Measurements from ENCODE around the gene LAPTM5. TPM values are rescaled to one million over a fixed set of nuclear protein-coding genes. Genes with fewer than 3 reads are reported as not detected.

Gene LAPTM5
- total and polyA plus RNA-seq, 5 donors from 2014 or later: 552 to 687 (median 589) TPM

DNA sequence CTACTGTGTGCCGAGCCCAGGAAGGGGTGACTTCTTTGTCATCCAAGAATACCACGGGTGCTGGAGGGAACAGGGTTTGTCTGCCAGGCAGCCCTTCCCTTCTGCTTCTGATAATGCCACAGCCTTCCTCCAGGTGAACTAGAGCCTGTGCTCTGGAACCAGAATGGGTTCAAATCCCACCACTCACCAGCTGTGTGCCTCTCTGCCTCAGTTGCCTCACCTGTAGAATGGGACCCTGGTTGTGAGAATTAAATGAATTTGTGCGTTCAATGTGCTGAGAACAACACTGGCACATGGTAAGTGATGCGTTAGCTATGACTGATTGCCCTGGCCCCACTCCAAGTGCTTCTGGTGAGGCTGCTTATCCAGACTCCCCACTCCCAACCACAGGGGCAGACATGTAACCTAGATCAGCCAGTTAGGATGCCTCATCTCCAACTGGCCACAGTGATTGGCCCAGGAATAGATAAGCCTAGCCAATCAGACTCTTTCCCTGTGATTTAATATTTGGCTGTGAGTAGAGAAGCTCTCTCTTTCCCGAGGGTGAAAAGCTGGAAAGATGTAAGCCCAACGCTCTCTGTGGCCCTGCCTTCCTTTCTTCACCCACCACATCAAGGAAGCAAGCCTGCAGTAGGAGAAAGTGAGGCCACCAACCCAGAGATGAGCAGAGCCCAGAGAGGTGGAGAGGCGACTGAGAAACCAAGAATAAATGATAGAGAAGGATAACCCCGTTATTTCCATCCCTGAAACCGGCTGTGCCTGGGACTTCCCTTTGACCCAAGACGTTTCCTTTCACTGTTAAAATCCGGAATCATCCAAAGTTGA lies 20.8 kb upstream of the LAPTM5 start:
- H3K27me3 ChIP-seq (ENCODE audit: control insufficient read depth, insufficient read depth, low read length): no peaks in the 10 kb centered on the region
- ATAC-seq (ENCODE audit: low read depth in 2 of 2): no peak
- H3K9me3 Mint-ChIP-seq: no peaks in the 10 kb centered on the region
- peaks cover 13% of the 10 kb centered on the region for H3K4me1 ChIP-seq (ENCODE audit: control insufficient read depth, insufficient read depth, low read length, poor library complexity, severe bottlenecking)
- H3K4me3 ChIP-seq (ENCODE audit: low read depth, low read length): no peak overlapping the region
- H3K4me3 Mint-ChIP-seq: no peak overlapping the region
- no peak for DNase-seq
- peaks cover 0 to 19% (median under 1%) of the 10 kb centered on the region in 4 donors for H3K4me1 Mint-ChIP-seq
- no peaks in the 10 kb centered on the region for H3K36me3 Mint-ChIP-seq
- H3K9me3 ChIP-seq (ENCODE audit: control insufficient read depth in 2 of 2, low read length in 2 of 2): no peaks in the 10 kb centered on the region
- peaks cover 8% of the 10 kb centered on the region for H3K27me3 Mint-ChIP-seq
- no peaks in the 10 kb centered on the region for H3K36me3 ChIP-seq (ENCODE audit: control insufficient read depth, insufficient read depth, low read length)
- H3K27ac Mint-ChIP-seq: no peak overlapping the region
- no peak overlapping the region for H3K27ac ChIP-seq (ENCODE audit: insufficient read depth, low read length, poor library complexity, severe bottlenecking)

DNA sequence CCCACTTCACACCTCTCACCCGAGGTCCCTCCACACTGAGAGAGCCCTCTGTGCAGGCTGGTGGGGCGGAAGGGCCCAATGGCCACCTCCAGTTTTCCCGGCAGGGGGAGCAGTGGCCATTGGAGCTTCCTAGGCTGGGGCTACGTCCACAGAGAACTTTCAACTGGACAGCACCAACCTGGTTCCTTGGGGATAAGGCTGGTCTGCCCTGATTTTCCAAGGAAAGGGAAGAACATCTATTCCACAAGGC lies 20.3 kb upstream of the LAPTM5 start:
- Mint-ChIP-seq H3K4me3 (no peak overlapping the region), H3K27ac (no peak overlapping the region), H3K27me3 (peaks cover 5% of the 10 kb centered on the region)

DNA sequence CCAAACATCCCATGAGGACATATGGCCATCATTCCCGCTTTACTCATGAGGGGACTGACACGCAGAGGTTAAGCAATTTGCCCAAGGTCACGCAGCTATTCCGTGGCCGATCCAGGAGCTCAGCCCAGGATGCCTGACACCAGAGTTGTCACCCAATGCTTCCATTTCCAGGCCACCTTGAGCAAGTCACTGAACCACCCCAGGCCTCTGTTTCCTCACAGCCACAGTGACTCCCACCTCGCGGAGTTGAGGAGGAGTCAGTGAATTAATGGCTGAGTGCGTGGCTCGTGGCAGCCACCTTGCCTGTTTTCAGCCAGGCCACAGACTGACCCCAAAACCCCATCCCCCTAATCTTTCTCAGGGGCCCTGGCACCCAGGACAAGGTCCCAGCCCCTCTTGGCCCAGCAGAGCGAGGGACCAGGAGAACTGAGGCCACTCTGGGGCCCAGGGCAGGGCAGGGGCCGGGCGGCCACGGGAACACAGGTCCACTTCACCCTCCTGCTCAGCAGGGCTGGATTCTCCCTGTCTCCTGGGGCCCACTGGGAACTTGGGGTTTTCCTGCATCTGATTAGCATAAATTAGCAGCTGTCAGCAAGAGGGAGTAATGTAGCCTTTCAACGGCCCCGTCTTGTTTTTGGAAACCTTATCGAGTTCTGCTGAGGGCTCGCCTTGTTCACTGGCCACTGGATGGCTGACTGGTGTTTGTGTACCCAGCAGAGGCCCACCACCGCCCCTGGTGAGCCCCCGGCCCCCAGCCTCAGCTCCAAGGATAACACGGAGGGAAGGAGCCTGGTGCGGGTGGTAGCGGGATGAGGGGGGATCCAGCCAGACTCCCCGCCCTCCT lies 19.7 kb upstream of the LAPTM5 start:
- Mint-ChIP-seq H3K27ac (no peak overlapping the region), H3K36me3 (no peaks in the 10 kb centered on the region), H3K9me3 (no peaks in the 10 kb centered on the region), H3K27me3 (peaks cover 5% of the 10 kb centered on the region), H3K4me3 (no peak overlapping the region), H3K4me1 (peaks cover 0 to 13% (median 0%) of the 10 kb centered on the region in 4 donors)
- Histone ChIP-seq H3K4me3 (ENCODE audit: low read depth, low read length) (no peak overlapping the region), H3K9me3 (ENCODE audit: control insufficient read depth in 2 of 2, low read length in 2 of 2) (no peaks in the 10 kb centered on the region), H3K4me1 (ENCODE audit: control insufficient read depth, insufficient read depth, low read length, poor library complexity, severe bottlenecking) (peaks cover 7% of the 10 kb centered on the region), H3K27ac (ENCODE audit: insufficient read depth, low read length, poor library complexity, severe bottlenecking) (no peak overlapping the region), H3K36me3 (ENCODE audit: control insufficient read depth, insufficient read depth, low read length) (no peaks in the 10 kb centered on the region), H3K27me3 (ENCODE audit: control insufficient read depth, insufficient read depth, low read length) (no peaks in the 10 kb centered on the region)
- no peak for ATAC-seq (ENCODE audit: low read depth in 2 of 2)
- no peak for DNase-seq

More for the DNA sequence above, 20.3 kb upstream of the LAPTM5 start:
- Histone ChIP-seq H3K27me3 (ENCODE audit: control insufficient read depth, insufficient read depth, low read length) (no peaks in the 10 kb centered on the region), H3K4me3 (ENCODE audit: low read depth, low read length) (no peak overlapping the region), H3K9me3 (ENCODE audit: control insufficient read depth in 2 of 2, low read length in 2 of 2) (no peaks in the 10 kb centered on the region), H3K4me1 (ENCODE audit: control insufficient read depth, insufficient read depth, low read length, poor library complexity, severe bottlenecking) (peaks cover 12% of the 10 kb centered on the region), H3K27ac (ENCODE audit: insufficient read depth, low read length, poor library complexity, severe bottlenecking) (no peak overlapping the region), H3K36me3 (ENCODE audit: control insufficient read depth, insufficient read depth, low read length) (no peaks in the 10 kb centered on the region)
- Mint-ChIP-seq H3K36me3 (no peaks in the 10 kb centered on the region), H3K9me3 (no peaks in the 10 kb centered on the region), H3K4me1 (peaks cover 0 to 18% (median 0%) of the 10 kb centered on the region in 4 donors)
- DNase-seq (no peak), ATAC-seq (ENCODE audit: low read depth in 2 of 2) (no peak)

DNA sequence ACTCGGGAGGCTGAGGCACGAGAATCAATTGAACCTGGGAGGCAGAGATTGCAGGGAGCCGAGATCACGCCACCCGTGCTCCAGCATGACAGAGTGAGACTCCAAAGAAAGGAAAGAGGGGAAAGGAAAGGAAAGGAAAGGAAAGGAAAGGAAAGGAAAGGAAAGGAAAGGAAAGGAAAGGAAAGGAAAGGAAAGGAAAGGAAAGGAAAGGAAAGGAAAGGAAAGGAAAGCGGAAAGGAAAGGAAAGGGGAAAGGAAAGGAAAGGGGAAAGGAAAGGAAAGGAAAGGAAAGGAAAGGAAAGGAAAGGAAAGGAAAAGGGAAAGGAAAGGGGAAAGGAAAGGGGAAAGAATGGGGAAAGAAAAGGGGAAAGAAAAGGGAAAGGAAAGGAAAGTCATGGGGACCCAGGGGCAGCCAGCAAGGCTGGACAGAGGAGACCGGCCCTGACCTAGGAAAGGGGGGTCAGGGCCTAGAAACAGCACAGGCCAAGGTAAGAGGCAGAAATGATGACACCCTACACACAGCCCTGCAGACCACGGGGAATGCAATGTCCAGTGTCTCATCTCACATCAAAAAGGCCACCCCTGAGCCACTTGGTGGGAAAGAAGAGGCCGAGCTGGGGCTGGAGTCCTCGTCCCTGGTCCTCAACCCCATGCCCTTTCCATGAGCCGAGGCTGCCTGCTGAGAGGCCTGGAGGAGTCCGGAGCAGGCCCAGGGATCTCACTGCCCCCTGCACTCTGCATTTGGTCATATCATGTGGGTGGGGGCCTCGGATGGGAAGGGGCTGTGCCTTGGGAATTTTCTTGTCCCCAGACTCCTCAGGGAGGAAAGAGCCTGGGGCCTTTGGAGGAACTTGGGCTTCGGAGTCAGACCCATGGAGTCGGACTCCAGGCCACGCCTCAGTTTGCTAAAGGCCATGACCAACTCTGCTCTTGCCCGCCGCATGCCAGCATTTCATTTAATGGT lies 18.8 kb upstream of the LAPTM5 start:
- Histone ChIP-seq H3K4me3 (ENCODE audit: low read depth, low read length) (no peak overlapping the region), H3K27ac (ENCODE audit: insufficient read depth, low read length, poor library complexity, severe bottlenecking) (no peak overlapping the region), H3K4me1 (ENCODE audit: control insufficient read depth, insufficient read depth, low read length, poor library complexity, severe bottlenecking) (peaks cover 7% of the 10 kb centered on the region), H3K36me3 (ENCODE audit: control insufficient read depth, insufficient read depth, low read length) (no peaks in the 10 kb centered on the region), H3K9me3 (ENCODE audit: control insufficient read depth in 2 of 2, low read length in 2 of 2) (no peaks in the 10 kb centered on the region), H3K27me3 (ENCODE audit: control insufficient read depth, insufficient read depth, low read length) (no peaks in the 10 kb centered on the region)
- peaks cover 5% of the 10 kb centered on the region for H3K27me3 Mint-ChIP-seq
- H3K36me3 Mint-ChIP-seq: no peaks in the 10 kb centered on the region
- H3K27ac Mint-ChIP-seq: no peak overlapping the region
- ATAC-seq (ENCODE audit: low read depth in 2 of 2): no peak
- no peak overlapping the region for H3K4me3 Mint-ChIP-seq
- DNase-seq: no peak
- H3K9me3 Mint-ChIP-seq: no peaks in the 10 kb centered on the region
- H3K4me1 Mint-ChIP-seq: peaks cover 0 to 13% (median 0%) of the 10 kb centered on the region in 4 donors

DNA sequence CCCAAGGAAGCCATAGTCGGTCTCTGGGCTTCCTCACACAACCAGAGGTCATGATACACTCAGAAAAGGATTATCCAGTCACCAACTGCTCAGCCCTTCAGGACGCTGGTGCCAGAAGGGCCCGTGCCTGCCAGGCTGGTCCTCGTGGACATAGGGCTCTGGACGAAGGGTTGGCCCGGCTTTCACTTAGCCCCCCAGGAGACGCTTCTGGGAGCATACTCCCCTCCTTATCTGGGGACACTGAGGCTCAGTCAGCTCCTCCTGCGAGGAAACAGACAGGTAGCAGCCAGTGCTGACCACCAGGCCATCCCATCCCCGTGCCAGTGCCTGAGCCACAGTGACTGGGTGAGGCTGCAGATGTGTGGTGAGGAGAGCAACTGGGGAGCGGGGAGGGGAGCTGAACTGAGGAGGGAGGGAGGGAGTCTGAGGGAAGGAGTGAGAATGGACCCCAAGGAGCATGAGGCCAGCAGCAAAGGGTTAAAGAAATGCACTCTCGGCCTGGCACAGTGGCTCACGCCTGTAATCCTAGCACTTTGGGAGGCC lies 17.9 kb upstream of the LAPTM5 start:
- no peak overlapping the region for H3K4me3 ChIP-seq (ENCODE audit: low read depth, low read length)
- no peaks in the 10 kb centered on the region for H3K36me3 ChIP-seq (ENCODE audit: control insufficient read depth, insufficient read depth, low read length)
- H3K9me3 ChIP-seq (ENCODE audit: control insufficient read depth in 2 of 2, low read length in 2 of 2): no peaks in the 10 kb centered on the region
- Mint-ChIP-seq H3K27me3 (peaks cover 5% of the 10 kb centered on the region), H3K4me3 (no peak overlapping the region), H3K9me3 (no peaks in the 10 kb centered on the region), H3K4me1 (peaks cover 0 to 13% (median 0%) of the 10 kb centered on the region in 4 donors), H3K36me3 (no peaks in the 10 kb centered on the region), H3K27ac (no peak overlapping the region)
- H3K27ac ChIP-seq (ENCODE audit: insufficient read depth, low read length, poor library complexity, severe bottlenecking): no peak overlapping the region
- DNase-seq (no peak), ATAC-seq (ENCODE audit: low read depth in 2 of 2) (no peak)
- peaks cover 7% of the 10 kb centered on the region for H3K4me1 ChIP-seq (ENCODE audit: control insufficient read depth, insufficient read depth, low read length, poor library complexity, severe bottlenecking)
- no peaks in the 10 kb centered on the region for H3K27me3 ChIP-seq (ENCODE audit: control insufficient read depth, insufficient read depth, low read length)

DNA sequence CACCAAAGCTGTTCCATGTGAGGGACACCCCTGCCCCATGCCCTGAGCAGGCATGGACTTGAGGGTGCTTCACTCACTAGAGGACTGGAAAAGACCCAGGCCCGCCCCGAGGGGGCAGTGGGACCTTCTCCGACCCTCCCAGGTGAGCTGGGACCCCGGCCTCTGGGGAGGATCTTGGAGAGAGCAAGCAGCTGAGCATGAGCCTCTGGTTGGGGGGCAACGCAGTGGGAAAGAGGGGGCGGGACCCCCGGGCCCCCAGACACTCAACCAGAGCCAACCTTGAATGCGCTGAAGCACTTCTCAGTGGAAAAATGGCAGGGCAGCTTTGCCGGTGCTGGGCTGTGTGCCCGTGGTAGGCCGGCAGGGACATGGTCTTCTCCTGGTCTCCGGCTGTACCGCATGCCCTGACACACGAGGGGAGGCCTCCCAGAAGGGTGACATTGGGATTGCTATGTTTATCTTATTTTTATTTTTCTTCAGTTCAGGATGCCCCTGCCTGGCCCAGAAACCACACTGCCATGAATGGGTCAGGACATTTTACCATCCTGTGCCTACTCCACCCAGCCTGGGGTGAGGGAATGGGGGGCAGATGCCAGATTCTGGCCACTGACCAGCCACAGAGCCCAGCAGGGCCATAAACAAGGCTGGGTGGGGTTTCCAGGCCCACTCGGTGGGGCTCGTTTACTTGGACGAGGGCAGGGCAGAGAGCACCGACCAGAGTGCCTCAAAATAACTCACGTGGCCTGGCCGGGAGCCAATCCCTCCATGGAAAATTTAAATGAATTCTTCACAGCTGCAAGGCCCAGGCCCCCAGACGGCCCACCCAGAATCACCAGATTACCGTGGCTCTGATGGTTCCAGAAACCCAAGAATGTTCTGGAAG lies 17.2 kb upstream of the LAPTM5 start:
- no peak overlapping the region for H3K4me3 ChIP-seq (ENCODE audit: low read depth, low read length)
- peaks cover 3% of the 10 kb centered on the region for H3K27me3 Mint-ChIP-seq
- H3K9me3 Mint-ChIP-seq: no peaks in the 10 kb centered on the region
- DNase-seq (no peak), ATAC-seq (ENCODE audit: low read depth in 2 of 2) (no peak)
- H3K4me3 Mint-ChIP-seq: no peak overlapping the region
- H3K36me3 Mint-ChIP-seq: no peaks in the 10 kb centered on the region
- peaks cover 0 to 13% (median 0%) of the 10 kb centered on the region in 4 donors for H3K4me1 Mint-ChIP-seq
- no peaks in the 10 kb centered on the region for H3K27me3 ChIP-seq (ENCODE audit: control insufficient read depth, insufficient read depth, low read length)
- H3K9me3 ChIP-seq (ENCODE audit: control insufficient read depth in 2 of 2, low read length in 2 of 2): no peaks in the 10 kb centered on the region
- H3K27ac ChIP-seq (ENCODE audit: insufficient read depth, low read length, poor library complexity, severe bottlenecking): no peak overlapping the region
- H3K27ac Mint-ChIP-seq: no peak overlapping the region
- H3K36me3 ChIP-seq (ENCODE audit: control insufficient read depth, insufficient read depth, low read length): no peaks in the 10 kb centered on the region
- peaks cover 6% of the 10 kb centered on the region for H3K4me1 ChIP-seq (ENCODE audit: control insufficient read depth, insufficient read depth, low read length, poor library complexity, severe bottlenecking)
